Prostate gland (tissue), 2 donors: ENCODE results near the gene FBXW12.

Experiments
- CTCF ChIP-seq, 4 experiments: fragments of 200-600 bp in 2 of 4; fragments of 450-650 bp in 2 of 4; sonication (generic) in 2 of 4; IDR thresholded peaks; 1 replicate in 3 of 4; 2 replicates in 1 of 4; pipeline ENCODE4 v1.5.1; 2016 to 2019; ENCODE audit warnings: antibody characterized with exemption in 4 of 4, mild to moderate bottlenecking in 2 of 4, moderate library complexity in 2 of 4
- POLR2A ChIP-seq: fragments of 450-650 bp; IDR thresholded peaks from one replicate; pipeline ENCODE4 v1.6.1; 2016; ENCODE audit warnings: antibody characterized with exemption, mild to moderate bottlenecking
- POLR2AphosphoS5 ChIP-seq: sonication (generic); formaldehyde crosslinking; IDR thresholded peaks from one replicate; pipeline ENCODE4 v1.6.1; 2017; ENCODE audit warnings: antibody characterized with exemption

- TF ChIP-seq CTCF (IDR thresholded peaks at IDR 0.05) (no peak), POLR2AphosphoS5 (no peak), POLR2A (no peak)
Observed at GRCh38 chr3:48418140-48418539, 46.1 kb downstream of the FBXW12 start.
